ENCODE data around the gene TACO1. TPM values are rescaled to one million over a fixed set of nuclear protein-coding genes. Genes with fewer than 3 reads are reported as not detected.

Gene TACO1
- total and polyA plus RNA-seq, 9 of the 15 experiments (the other 6 are each of a cell fraction or from before 2014, with no cell fraction given): 10.3 to 41.6 (median 30.9) TPM

DNA sequence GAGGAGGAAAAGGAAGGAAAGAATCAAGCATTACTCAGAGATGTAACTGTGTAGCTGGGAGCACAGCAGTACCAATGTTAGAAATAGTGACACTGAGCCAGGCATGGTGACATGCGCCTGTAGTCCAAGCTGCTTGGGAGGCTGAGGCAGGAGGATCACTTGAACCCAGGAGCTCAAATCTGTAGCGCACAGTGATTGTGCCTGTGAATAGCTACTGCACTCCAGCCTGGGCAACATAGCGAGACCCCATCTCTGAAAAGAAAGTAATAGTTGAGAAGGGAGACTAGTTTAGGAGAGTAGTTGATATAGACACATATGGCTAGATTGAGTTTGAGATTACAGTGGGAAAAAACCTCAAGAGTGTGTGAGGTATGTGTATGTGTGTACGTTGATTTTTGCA is 39.3 kb downstream of the TACO1 start:
- ChIA-PET CTCF (ENCODE audit: low intra/inter-chr PET ratio) (no interaction called here), POLR2A (interaction anchor here (0.6 kb wide), 1 partner anchor 203 kb away, joined by 5 read pairs; no protein-coding TSS in a partner anchor)
- intact Hi-C loops (cut with micrococcal nuclease) (no loop called here), in situ Hi-C loops (cut with MboI) (no loop called here)
- Histone ChIP-seq H3K79me2 (ENCODE audit: control insufficient read depth, insufficient read depth, low read length) (no peaks in the 10 kb centered on the region), H3K9me3 (replicated peaks; ENCODE audit: control insufficient read depth, insufficient read depth, low read depth, low read length) (no peaks in the 10 kb centered on the region), H3K9me1 (ENCODE audit: control insufficient read depth, insufficient read depth, low read length) (no peaks in the 10 kb centered on the region), H3K27ac (ENCODE audit: extremely low read depth, low read depth, low read length) (no peak overlapping the region), H3K27me3 (ENCODE audit: control insufficient read depth in 2 of 2, insufficient read depth in 2 of 2, low read length in 2 of 2) (no peaks in the 10 kb centered on the region), H3K9ac (ENCODE audit: insufficient read depth in 1 of 2, low read depth in 2 of 2, low read length in 2 of 2) (no peak overlapping the region), H4K20me1 (replicated peaks; ENCODE audit: control insufficient read depth, insufficient read depth, low read length) (no peaks in the 10 kb centered on the region), H3K4me2 (ENCODE audit: insufficient read depth, low read length) (no peak overlapping the region), H2AFZ (ENCODE audit: low read depth, low read length) (no peak overlapping the region), H3K4me3 (no peak overlapping the region), H3K36me3 (ENCODE audit: control insufficient read depth, insufficient read depth, low read length) (peaks cover 19% of the 10 kb centered on the region; the same call in 2 of the 3 replicates), H3K4me1 (replicated peaks in 1 of 2; ENCODE audit: control insufficient read depth in 2 of 2, insufficient read depth in 2 of 2, low read length in 2 of 2) (peaks cover 0 to 4% of the 10 kb centered on the region in 2 experiments; a peak in 1 of 5 replicates)
- no peak for TF ChIP-seq ZNF184 (CRISPR knock-in tag; IDR thresholded peaks at IDR 0.05)
- peak; percentile 70 for TF ChIP-seq ZNF121 (CRISPR knock-in tag; conservative IDR thresholded peaks at IDR 0.05)
- no peak for TF ChIP-seq HNRNPUL1 (IDR thresholded peaks at IDR 0.05; ENCODE audit: low read length)
- BruUV-seq (replicated peaks): no TSS peak
- 82% methylated on average over 4 of the region's 4 CpGs for WGBS (ENCODE audit: insufficient coverage, low coverage, missing lambda C conversion rate)
- FAIRE-seq: no peak
- no peak for ATAC-seq
- no peak for DNase-seq (ENCODE audit: extremely low read depth in 1 of 4, low spot score in 3 of 4)

DNA sequence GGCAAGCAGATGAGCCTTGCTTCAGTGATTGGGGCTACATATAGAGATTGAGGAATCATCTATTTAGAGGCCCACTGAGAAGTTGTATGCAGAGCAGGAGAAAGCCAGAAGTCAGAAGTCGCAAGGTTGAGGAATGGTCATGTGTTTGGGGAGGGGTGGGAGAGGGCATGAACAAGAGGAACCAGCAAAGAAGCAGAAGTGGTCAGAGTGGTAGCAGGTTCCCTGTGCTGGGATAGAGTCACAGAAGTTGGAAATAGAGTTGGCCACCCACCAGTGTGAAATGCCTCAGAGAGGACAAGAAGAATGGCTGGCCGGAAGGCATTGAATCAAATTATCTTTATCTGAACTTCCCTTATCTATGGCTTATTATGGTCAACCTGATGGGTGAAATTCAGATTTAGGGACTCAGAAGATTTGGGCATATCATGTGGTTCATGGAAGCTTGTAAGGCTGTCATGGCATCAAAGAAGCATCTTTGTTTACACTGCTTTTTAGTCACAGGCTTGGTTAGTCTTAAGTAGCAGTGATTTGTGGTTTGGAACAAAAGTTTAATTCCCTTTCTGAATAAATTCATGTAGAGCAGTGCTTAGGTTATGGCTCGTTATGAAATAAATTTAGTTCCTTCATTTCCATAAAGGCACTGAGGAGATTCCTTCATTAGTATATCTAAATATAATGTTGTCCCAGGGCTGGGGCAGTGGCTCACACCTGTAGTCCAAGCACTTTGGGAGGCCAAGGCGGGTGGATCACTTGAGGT is 41.2 kb downstream of the TACO1 start:
- TF ChIP-seq CREBBP (IDR thresholded peaks at IDR 0.05; ENCODE audit: low read depth, low read length) (no peak), ZSCAN29 (IDR thresholded peaks at IDR 0.05) (no peak), RNF2 (IDR thresholded peaks at IDR 0.05) (no peak), TCFL5 (CRISPR knock-in tag; conservative IDR thresholded peaks at IDR 0.05) (no peak), NCOA1 (IDR thresholded peaks at IDR 0.05; ENCODE audit: low read depth) (no peak), POLR2A (conservative IDR thresholded peaks at IDR 0.05) (no peak), TSC22D4 (tag; IDR thresholded peaks at IDR 0.05) (no peak)
- TF ChIP-seq, protein P1, sequence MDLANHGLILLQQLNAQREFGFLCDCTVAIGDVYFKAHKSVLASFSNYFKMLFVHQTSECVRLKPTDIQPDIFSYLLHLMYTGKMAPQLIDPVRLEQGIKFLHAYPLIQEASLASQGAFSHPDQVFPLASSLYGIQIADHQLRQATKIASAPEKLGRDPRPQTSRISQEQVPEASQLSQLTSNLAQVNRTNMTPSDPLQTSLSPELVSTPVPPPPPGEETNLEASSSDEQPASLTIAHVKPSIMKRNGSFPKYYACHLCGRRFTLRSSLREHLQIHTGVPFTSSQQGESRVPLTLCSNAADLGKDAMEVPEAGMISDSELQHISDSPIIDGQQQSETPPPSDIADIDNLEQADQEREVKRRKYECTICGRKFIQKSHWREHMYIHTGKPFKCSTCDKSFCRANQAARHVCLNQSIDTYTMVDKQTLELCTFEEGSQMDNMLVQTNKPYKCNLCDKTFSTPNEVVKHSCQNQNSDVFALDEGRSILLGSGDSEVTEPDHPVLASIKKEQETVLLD (IDR thresholded peaks at IDR 0.05): no peak
- Histone ChIP-seq H4K20me1 (replicated peaks; ENCODE audit: control insufficient read depth, insufficient read depth, low read length) (no peaks in the 10 kb centered on the region), H3K79me2 (ENCODE audit: control insufficient read depth, insufficient read depth, low read length) (no peaks in the 10 kb centered on the region), H3K4me3 (no peak overlapping the region), H3K4me2 (ENCODE audit: insufficient read depth, low read length) (no peak overlapping the region), H3K9ac (ENCODE audit: insufficient read depth in 1 of 2, low read depth in 2 of 2, low read length in 2 of 2) (no peak overlapping the region), H3K9me3 (replicated peaks; ENCODE audit: control insufficient read depth, insufficient read depth, low read depth, low read length) (no peaks in the 10 kb centered on the region), H2AFZ (ENCODE audit: low read depth, low read length) (no peak overlapping the region), H3K27me3 (ENCODE audit: control insufficient read depth in 2 of 2, insufficient read depth in 2 of 2, low read length in 2 of 2) (no peaks in the 10 kb centered on the region), H3K9me1 (ENCODE audit: control insufficient read depth, insufficient read depth, low read length) (no peaks in the 10 kb centered on the region), H3K4me1 (replicated peaks in 1 of 2; ENCODE audit: control insufficient read depth in 2 of 2, insufficient read depth in 2 of 2, low read length in 2 of 2) (no peaks in the 10 kb centered on the region), H3K36me3 (ENCODE audit: control insufficient read depth, insufficient read depth, low read length) (peaks cover 11% of the 10 kb centered on the region; the same call in 2 of the 3 replicates), H3K27ac (ENCODE audit: extremely low read depth, low read depth, low read length) (no peak overlapping the region)
- ChIA-PET POLR2A (interaction anchor here (1.1 to 1.8 kb wide), 3 partner anchors 8 to 12 kb away, joined by 3 to 4 read pairs (median 3); no protein-coding TSS in a partner anchor), CTCF (ENCODE audit: low intra/inter-chr PET ratio) (no interaction called here)
- FAIRE-seq: peak; percentile 19
- intact Hi-C loops (cut with micrococcal nuclease): no loop called here
- BruUV-seq (replicated peaks): no TSS peak
- whole genome bisulfite sequencing (ENCODE audit: insufficient coverage, low coverage, missing lambda C conversion rate): 59% methylated on average over 4 of the region's 4 CpGs
- in situ Hi-C loops (cut with MboI): no loop called here
- no peak for DNase-seq (ENCODE audit: extremely low read depth in 1 of 4, low spot score in 3 of 4)
- ATAC-seq: no peak

Data from K562 (cell line).